Body of pancreas (tissue), 4 donors: Measurements from ENCODE around the gene CACNA1C. TPM values are rescaled to one million over a fixed set of nuclear protein-coding genes. Genes with fewer than 3 reads are reported as not detected.

ENCODE experiments used
- ATAC-seq: fragments of 150-250 bp; one replicate; pipeline ENCODE4 v1.9.1; 2016
- DNase-seq, 4 donors: peaks; one replicate each; pipeline ENCODE4 v3.0.0-alpha.2; 2019
- H3K27ac ChIP-seq, 4 donors: fragments of 200-600 bp; sonication (generic); 1 replicate in 3 of 4; 2 replicates in 1 of 4; pipeline versions ENCODE4 v1.5.1 to v1.6.1; 2016 to 2019; ENCODE audit warnings: mild to moderate bottlenecking in 1 of 4, mixed read lengths in 1 of 4, moderate library complexity in 1 of 4
- H3K27me3 ChIP-seq, 2 donors: fragments of 200-600 bp; sonication (generic); one replicate each; pipeline ENCODE4 v1.6.0; 2016; ENCODE audit warnings: mild to moderate bottlenecking in 1 of 2
- H3K36me3 ChIP-seq, 2 donors: fragments of 200-600 bp; sonication (generic); replicated peaks in 1 of 2; 2 replicates each; pipeline ENCODE4 v1.5.1; 2016; ENCODE audit warnings: low read depth in 2 of 2; ENCODE audit not compliant: insufficient read depth in 1 of 2
- H3K4me1 ChIP-seq: fragments of 200-600 bp; sonication (generic); one replicate; pipeline ENCODE4 v1.6.0; 2016
- H3K4me3 ChIP-seq, 2 donors: fragments of 200-600 bp; sonication (generic); 1 replicate in 1 of 2; 2 replicates in 1 of 2; pipeline ENCODE4 v1.5.1; 2016 to 2019
- H3K9me3 ChIP-seq, 3 donors: fragments of 200-600 bp; sonication (generic); 1 replicate in 2 of 3; 2 replicates in 1 of 3; pipeline ENCODE4 v1.5.1; 2016
- POLR2A ChIP-seq, 3 donors: fragments of 450-650 bp; IDR thresholded peaks; one replicate each; pipeline ENCODE4 v1.6.1; 2016; ENCODE audit warnings: antibody characterized with exemption in 3 of 3, mild to moderate bottlenecking in 2 of 3
- WGBS, 2 donors: methylation state at CpG; one replicate each; pipeline ENCODE4 v1.1.5; 2017; 5-methylcytosine and 5-hydroxymethylcytosine counted together
- intact Hi-C: fragments of 100-400 bp; cut with DNase I; formaldehyde crosslinking; loops from one replicate; pipeline ENCODE4 v1.15.1; 2023
- total RNA-seq, 2 donors: library from RNA; depleted of rRNA; stranded (reverse); fragments of >200 nt; gene quantifications; one replicate each; pipeline ENCODE4 v1.1.0, GENCODE V29; 2016
- TF ChIP-seq, protein P1 (sequence below), 7 experiments: fragments of 450-650 bp in 4 of 7; fragments of 200-600 bp in 3 of 7; sonication (generic) in 3 of 7; IDR thresholded peaks; one replicate each; pipeline ENCODE4 v1.5.1; 2016 to 2019; ENCODE audit warnings: antibody characterized with exemption in 7 of 7

CACNA1C gene
- total RNA-seq, 2 donors from 2014 or later = 2.3 to 4.4 TPM

DNA sequence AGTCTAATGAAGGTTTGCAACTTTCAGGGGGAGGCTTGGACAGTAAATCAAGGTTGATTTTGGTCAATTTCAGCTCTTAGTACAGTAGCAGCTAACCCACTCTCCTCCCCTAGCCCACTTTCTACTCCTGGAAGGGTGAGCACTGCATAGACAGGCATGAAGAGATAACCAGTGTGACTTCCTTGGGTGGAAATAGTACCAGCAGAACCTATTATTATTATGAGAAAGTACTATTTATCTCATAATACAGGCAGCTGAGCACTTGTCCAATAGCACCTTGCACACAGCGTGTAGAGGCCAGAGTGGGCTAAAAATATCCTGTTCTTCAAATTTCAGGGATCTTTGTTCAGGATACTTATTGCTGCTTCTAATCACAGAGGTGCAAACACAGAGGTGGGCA lies 645.8 kb downstream of the CACNA1C start:
- DNase-seq (no peak), ATAC-seq (no peak)
- intact Hi-C loops = no loop called here
- Histone ChIP-seq H3K4me3 (no peak overlapping the region), H3K27ac (no peak overlapping the region), H3K4me1 (no peaks in the 10 kb centered on the region), H3K9me3 (no peaks in the 10 kb centered on the region), H3K36me3 (no peaks in the 10 kb centered on the region), H3K27me3 (no peaks in the 10 kb centered on the region)
- TF ChIP-seq POLR2A (IDR thresholded peaks at IDR 0.05) = no peak
- TF ChIP-seq, protein P1, sequence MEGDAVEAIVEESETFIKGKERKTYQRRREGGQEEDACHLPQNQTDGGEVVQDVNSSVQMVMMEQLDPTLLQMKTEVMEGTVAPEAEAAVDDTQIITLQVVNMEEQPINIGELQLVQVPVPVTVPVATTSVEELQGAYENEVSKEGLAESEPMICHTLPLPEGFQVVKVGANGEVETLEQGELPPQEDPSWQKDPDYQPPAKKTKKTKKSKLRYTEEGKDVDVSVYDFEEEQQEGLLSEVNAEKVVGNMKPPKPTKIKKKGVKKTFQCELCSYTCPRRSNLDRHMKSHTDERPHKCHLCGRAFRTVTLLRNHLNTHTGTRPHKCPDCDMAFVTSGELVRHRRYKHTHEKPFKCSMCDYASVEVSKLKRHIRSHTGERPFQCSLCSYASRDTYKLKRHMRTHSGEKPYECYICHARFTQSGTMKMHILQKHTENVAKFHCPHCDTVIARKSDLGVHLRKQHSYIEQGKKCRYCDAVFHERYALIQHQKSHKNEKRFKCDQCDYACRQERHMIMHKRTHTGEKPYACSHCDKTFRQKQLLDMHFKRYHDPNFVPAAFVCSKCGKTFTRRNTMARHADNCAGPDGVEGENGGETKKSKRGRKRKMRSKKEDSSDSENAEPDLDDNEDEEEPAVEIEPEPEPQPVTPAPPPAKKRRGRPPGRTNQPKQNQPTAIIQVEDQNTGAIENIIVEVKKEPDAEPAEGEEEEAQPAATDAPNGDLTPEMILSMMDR (IDR thresholded peaks at IDR 0.05) = no peak
- WGBS, 2 donors = 67 to 76% methylated on average over 1 of the region's 1 CpG

DNA sequence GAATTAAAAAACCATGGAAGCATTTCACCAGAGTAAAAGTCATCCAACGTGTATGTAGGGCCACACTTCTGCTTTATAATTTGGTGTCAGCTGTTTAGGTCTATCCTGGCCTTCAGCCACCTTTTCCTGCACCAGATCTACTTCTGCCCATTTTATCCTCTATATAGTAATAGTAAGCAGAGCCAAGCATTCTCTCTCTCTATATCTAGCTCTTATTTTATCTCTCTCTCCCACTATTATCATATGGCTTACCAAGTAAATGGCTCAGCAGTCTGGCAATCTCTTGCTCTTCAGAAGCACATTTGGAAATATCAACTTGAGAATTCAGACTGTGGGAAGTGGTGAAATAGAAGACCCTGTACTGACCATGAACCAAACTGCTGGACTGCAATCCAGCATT lies 657.9 kb downstream of the CACNA1C start:
- Histone ChIP-seq H3K4me3 (no peak overlapping the region), H3K27ac (no peak overlapping the region), H3K27me3 (no peaks in the 10 kb centered on the region), H3K36me3 (no peaks in the 10 kb centered on the region), H3K9me3 (peaks cover 0 to 4% (median 0%) of the 10 kb centered on the region in 3 donors), H3K4me1 (no peaks in the 10 kb centered on the region)
- ATAC-seq (no peak), DNase-seq (no peak)
- intact Hi-C loops = no loop called here
- 16 to 35% methylated on average over 1 of the region's 1 CpG for WGBS, 2 donors
- TF ChIP-seq, protein P1 (IDR thresholded peaks at IDR 0.05) = no peak
- TF ChIP-seq POLR2A (IDR thresholded peaks at IDR 0.05) = no peak

DNA sequence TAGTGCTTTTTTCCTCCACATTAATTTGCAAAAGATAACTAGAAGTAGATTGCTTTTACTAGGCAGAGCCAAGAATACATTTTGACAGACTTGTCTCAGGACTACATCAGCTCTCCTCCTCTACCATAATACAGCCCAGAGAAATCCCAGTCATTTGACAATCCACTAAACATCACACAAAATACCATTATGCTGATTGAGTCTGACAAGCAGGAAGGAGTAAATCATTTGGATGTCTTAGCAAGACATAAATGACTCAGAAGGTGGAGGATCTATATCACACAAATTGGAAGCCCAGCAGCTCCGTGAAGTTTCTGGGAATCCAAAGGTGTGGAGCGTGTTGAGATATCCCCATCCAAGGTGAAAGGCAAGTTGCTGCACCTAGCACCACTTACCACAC lies 666.6 kb downstream of the CACNA1C start:
- H3K4me1 ChIP-seq = peaks cover 7% of the 10 kb centered on the region
- intact Hi-C loops = no loop called here
- no peaks in the 10 kb centered on the region for H3K9me3 ChIP-seq
- no peak overlapping the region for H3K27ac ChIP-seq
- peaks cover 0 to 5% of the 10 kb centered on the region in 2 donors for H3K27me3 ChIP-seq
- DNase-seq (no peak), ATAC-seq (no peak)
- WGBS, 2 donors = 50 to 58% methylated on average over 2 of the region's 2 CpGs
- H3K4me3 ChIP-seq = no peak overlapping the region
- H3K36me3 ChIP-seq = no peaks in the 10 kb centered on the region
- TF ChIP-seq POLR2A (IDR thresholded peaks at IDR 0.05) = no peak

DNA sequence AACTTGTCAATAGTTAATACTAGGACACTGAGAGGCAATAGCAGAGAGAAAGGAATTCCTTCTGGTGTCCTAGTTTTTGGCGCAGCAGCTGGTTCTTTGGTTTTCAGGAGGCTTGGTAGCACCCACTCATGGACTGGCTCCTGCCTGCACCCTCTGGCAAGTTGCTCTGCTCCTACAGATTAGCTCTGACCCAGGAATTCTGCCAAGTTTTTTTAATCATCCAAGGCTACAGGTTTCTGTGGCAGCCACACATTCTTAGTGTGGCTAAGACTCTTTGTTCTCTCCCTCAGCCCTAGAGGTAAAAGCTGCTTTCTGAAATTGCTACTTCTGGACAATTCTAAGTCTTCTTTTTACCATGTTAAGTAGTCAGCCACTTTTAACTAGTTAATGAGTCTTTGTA lies 670.0 kb downstream of the CACNA1C start:
- Histone ChIP-seq H3K9me3 (no peaks in the 10 kb centered on the region), H3K4me1 (peaks cover 7% of the 10 kb centered on the region), H3K36me3 (no peaks in the 10 kb centered on the region), H3K27me3 (no peaks in the 10 kb centered on the region), H3K4me3 (no peak overlapping the region), H3K27ac (no peak overlapping the region)
- DNase-seq (peak; percentile 43 to 69 (median 67)), ATAC-seq (peak; percentile 86)
- intact Hi-C loops = no loop called here
- TF ChIP-seq POLR2A (IDR thresholded peaks at IDR 0.05) = no peak
- TF ChIP-seq, protein P1 (IDR thresholded peaks at IDR 0.05) = no peak
- WGBS, 2 donors = 29 to 33% methylated on average over 1 of the region's 1 CpG

DNA sequence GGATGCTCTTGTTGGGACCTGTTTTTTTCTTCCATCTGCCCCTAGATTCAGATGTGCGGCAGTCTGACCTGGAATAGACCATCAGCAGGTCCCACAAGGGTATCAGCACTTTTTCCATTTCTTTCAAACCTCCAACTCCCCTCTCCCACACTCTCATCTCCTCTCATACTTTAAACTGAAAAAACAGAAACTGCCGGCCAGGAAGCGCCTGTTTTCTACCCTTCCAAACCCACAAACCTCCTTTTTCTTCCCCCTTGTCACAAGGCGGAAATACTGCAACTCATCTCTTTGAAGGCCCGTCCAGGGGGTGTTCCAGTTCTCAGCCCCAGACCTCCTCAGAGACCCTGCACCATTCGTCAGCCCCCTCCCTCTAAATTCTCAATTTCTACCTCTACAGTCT lies 679.5 kb downstream of the CACNA1C start:
- no peaks in the 10 kb centered on the region for H3K4me1 ChIP-seq
- no peak for TF ChIP-seq POLR2A (IDR thresholded peaks at IDR 0.05)
- TF ChIP-seq, protein P1 (IDR thresholded peaks at IDR 0.05) = no peak
- intact Hi-C loops = no loop called here
- ATAC-seq (no peak), DNase-seq (no peak)
- H3K36me3 ChIP-seq = no peaks in the 10 kb centered on the region
- WGBS, 2 donors = 66 to 68% methylated on average over 6 of the region's 6 CpGs
- no peak overlapping the region for H3K27ac ChIP-seq
- no peaks in the 10 kb centered on the region for H3K9me3 ChIP-seq
- H3K27me3 ChIP-seq = no peaks in the 10 kb centered on the region
- H3K4me3 ChIP-seq = no peak overlapping the region
